Sigmoid colon (tissue), 7 donors: ENCODE data around the gene ABI3. TPM values are rescaled to one million over a fixed set of nuclear protein-coding genes. Genes with fewer than 3 reads are reported as not detected.

Experiments
- DNase-seq: peaks from one replicate; pipeline ENCODE4 v3.0.0-alpha.2; 2019
- H3K27ac ChIP-seq, 4 donors: fragments of 200-600 bp; sonication (generic); one replicate each; pipeline ENCODE4 v1.5.1; 2016 to 2019; ENCODE audit warnings: mild to moderate bottlenecking in 1 of 4
- H3K27me3 ChIP-seq, 3 donors: fragments of 200-600 bp; sonication (generic); one replicate each; pipeline ENCODE4 v1.5.1; 2019; ENCODE audit warnings: mild to moderate bottlenecking in 1 of 3
- H3K36me3 ChIP-seq, 4 donors: fragments of 200-600 bp; sonication (generic); one replicate each; pipeline ENCODE4 v1.5.1; 2016 to 2019
- H3K4me1 ChIP-seq, 4 donors: fragments of 200-600 bp; sonication (generic); one replicate each; pipeline ENCODE4 v1.5.1; 2017 to 2019
- H3K4me3 ChIP-seq, 4 donors: fragments of 200-600 bp; sonication (generic); one replicate each; pipeline ENCODE4 v1.5.1; 2017 to 2019; ENCODE audit warnings: mild to moderate bottlenecking in 2 of 4, moderate library complexity in 1 of 4
- H3K9me3 ChIP-seq, 4 donors: fragments of 200-600 bp in 3 of 4; sonication (generic) in 3 of 4; one replicate each; pipeline versions ENCODE4 v1.5.1 to v1.6.1; 2013 to 2019
- CTCF ChIP-seq, 4 experiments: fragments of 450-650 bp in 3 of 4; fragments of 200-600 bp in 1 of 4; IDR thresholded peaks; one replicate each; pipeline ENCODE4 v1.5.1; 2016 to 2019; ENCODE audit warnings: antibody characterized with exemption in 4 of 4, mild to moderate bottlenecking in 3 of 4, moderate library complexity in 2 of 4
- EP300 ChIP-seq, 4 donors: sonication (generic); formaldehyde crosslinking; IDR thresholded peaks; one replicate each; pipeline ENCODE4 v1.6.1; 2017; ENCODE audit warnings: antibody characterized with exemption in 4 of 4
- POLR2A ChIP-seq, 2 donors: fragments of 450-650 bp; IDR thresholded peaks; one replicate each; pipeline ENCODE4 v1.6.1; 2016; ENCODE audit warnings: antibody characterized with exemption in 2 of 2, mild to moderate bottlenecking in 2 of 2, moderate library complexity in 2 of 2
- POLR2AphosphoS5 ChIP-seq, 4 donors: sonication (generic); formaldehyde crosslinking; IDR thresholded peaks; one replicate each; pipeline ENCODE4 v1.6.1; 2017; ENCODE audit warnings: antibody characterized with exemption in 4 of 4
- WGBS, 2 donors: extraction: QIAGEN DNeasy Blood & Tissue Kit; methylation state at CpG; one replicate each; pipeline ENCODE4 v1.1.7; 2013; 5-methylcytosine and 5-hydroxymethylcytosine counted together
- intact Hi-C: fragments of 100-400 bp; cut with DNase I; formaldehyde crosslinking; loops from one replicate; pipeline ENCODE4 v1.15.1; 2023
- polyA plus RNA-seq, 3 donors: library from polyadenylated mRNA; stranded (reverse); fragments of 200-250 nt; gene quantifications; one replicate each; pipeline ENCODE4 v1.2.3, GENCODE V29; 2013
- total RNA-seq, 4 donors: library from RNA; depleted of rRNA; stranded (reverse); fragments of >200 nt; gene quantifications; one replicate each; pipeline ENCODE4 v1.1.0, GENCODE V29; 2016
- donor health status: healthy with polysubstance abuse.
- donor health status: Bipolar disorder and iron deficiency.
- donor health status: healthy.

ABI3 gene
- total and polyA plus RNA-seq, 7 donors, result 1.8 to 16.0 (median 7.1) TPM

- no peaks in the 10 kb centered on the region for H3K9me3 ChIP-seq
- DNase-seq, result no peak
- peak overlapping the region; percentile 39 to 68 (median 56) for H3K4me3 ChIP-seq
- TF ChIP-seq POLR2A (IDR thresholded peaks at IDR 0.05) (no peak), EP300 (IDR thresholded peaks at IDR 0.05) (no peak), CTCF (IDR thresholded peaks at IDR 0.05) (no peak), POLR2AphosphoS5 (IDR thresholded peaks at IDR 0.05) (no peak)
- intact Hi-C loops, result loop anchor here (5.0 kb wide), 1 partner anchor 38 kb away; no protein-coding TSS in a partner anchor
- H3K27me3 ChIP-seq, result peaks cover 5 to 32% (median 20%) of the 10 kb centered on the region in 3 donors
- WGBS, 2 donors, result 10 to 11% methylated on average over 36 of the region's 36 CpGs
- peak overlapping the region in 1 of 4 donors; percentile 45 for H3K27ac ChIP-seq
- peaks cover 0 to 20% (median 16%) of the 10 kb centered on the region in 4 donors for H3K4me1 ChIP-seq
- no peaks in the 10 kb centered on the region for H3K36me3 ChIP-seq
Observed at GRCh38 chr17:49229805-49230600, 19.5 kb downstream of the ABI3 start.

GRCh38 chr17:49230636-49231562 lies 20.4 kb downstream of the ABI3 start, which contains the start of gene PHOSPHO1:
Gene PHOSPHO1 (minus strand): TSS chr17:49230787. CDS start chr17:49226691, 4,096 bp downstream.
- peaks cover 0 to 20% (median 16%) of the 10 kb centered on the region in 4 donors for H3K4me1 ChIP-seq
- TF ChIP-seq CTCF (IDR thresholded peaks at IDR 0.05) (no peak), EP300 (IDR thresholded peaks at IDR 0.05) (no peak), POLR2AphosphoS5 (IDR thresholded peaks at IDR 0.05) (peak in 2 of 4 donors; percentile 15 to 68)
- peak within 1 kb of the TSS; percentile 39 to 68 (median 56) for H3K4me3 ChIP-seq
- peak within 1 kb of the TSS in 1 of 4 donors; percentile 45 for H3K27ac ChIP-seq
- no peaks in the 10 kb centered on the region for H3K9me3 ChIP-seq
- peak; percentile 91 for DNase-seq
- WGBS, 2 donors, result 1 to 4% methylated on average over 58 of the region's 58 CpGs
- H3K36me3 ChIP-seq, result no peaks in the 10 kb centered on the region
- intact Hi-C loops, result no loop called here
- peaks cover 0 to 23% (median 11%) of the 10 kb centered on the region in 3 donors for H3K27me3 ChIP-seq

GRCh38 chr17:49231563-49231894 lies 21.0 kb downstream of the ABI3 start:
- intact Hi-C loops, result no loop called here
- peak overlapping the region in 1 of 4 donors; percentile 68 for H3K4me3 ChIP-seq

More at GRCh38 chr17:49231563-49231894, 21.0 kb downstream of the ABI3 start:
- DNase-seq, result no peak
- H3K9me3 ChIP-seq, result no peaks in the 10 kb centered on the region
- H3K36me3 ChIP-seq, result no peaks in the 10 kb centered on the region
- 53 to 69% methylated on average over 7 of the region's 7 CpGs for WGBS, 2 donors
- peaks cover 0 to 20% (median 16%) of the 10 kb centered on the region in 4 donors for H3K4me1 ChIP-seq
- H3K27me3 ChIP-seq, result peaks cover 0 to 16% (median 8%) of the 10 kb centered on the region in 3 donors
- no peak overlapping the region for H3K27ac ChIP-seq
- TF ChIP-seq POLR2A (IDR thresholded peaks at IDR 0.05) (no peak), POLR2AphosphoS5 (IDR thresholded peaks at IDR 0.05) (no peak), EP300 (IDR thresholded peaks at IDR 0.05) (no peak), CTCF (IDR thresholded peaks at IDR 0.05) (no peak)
